NB4 (cell line): ENCODE data around the gene SPR.

Experiments used
- DNase-seq: peaks from one replicate; pipeline ENCODE4 v3.0.0; 2010; ENCODE audit warnings: low read depth
- H3K4me3 ChIP-seq: one replicate; pipeline ENCODE4 v1.5.1; 2011; ENCODE audit warnings: mild to moderate bottlenecking, low read depth, low read length, moderate library complexity
- MYC ChIP-seq: IDR thresholded peaks from 2 replicates; pipeline ENCODE4 v1.6.1; 2011; ENCODE audit warnings: low read depth, low read length
- POLR2A ChIP-seq: IDR thresholded peaks from 2 replicates; pipeline ENCODE4 v1.6.1; 2011; ENCODE audit warnings: mild to moderate bottlenecking; ENCODE audit not compliant: insufficient read length; ENCODE audit errors: extremely low read depth
- TF ChIP-seq, protein P1 (sequence below): IDR thresholded peaks from one replicate; pipeline ENCODE4 v1.5.1; 2012; ENCODE audit warnings: low read depth, low read length
- TF ChIP-seq, protein P2 (sequence below): IDR thresholded peaks from 2 replicates; pipeline ENCODE4 v1.6.1; 2011; ENCODE audit warnings: low read depth, low read length

SPR gene

DNA sequence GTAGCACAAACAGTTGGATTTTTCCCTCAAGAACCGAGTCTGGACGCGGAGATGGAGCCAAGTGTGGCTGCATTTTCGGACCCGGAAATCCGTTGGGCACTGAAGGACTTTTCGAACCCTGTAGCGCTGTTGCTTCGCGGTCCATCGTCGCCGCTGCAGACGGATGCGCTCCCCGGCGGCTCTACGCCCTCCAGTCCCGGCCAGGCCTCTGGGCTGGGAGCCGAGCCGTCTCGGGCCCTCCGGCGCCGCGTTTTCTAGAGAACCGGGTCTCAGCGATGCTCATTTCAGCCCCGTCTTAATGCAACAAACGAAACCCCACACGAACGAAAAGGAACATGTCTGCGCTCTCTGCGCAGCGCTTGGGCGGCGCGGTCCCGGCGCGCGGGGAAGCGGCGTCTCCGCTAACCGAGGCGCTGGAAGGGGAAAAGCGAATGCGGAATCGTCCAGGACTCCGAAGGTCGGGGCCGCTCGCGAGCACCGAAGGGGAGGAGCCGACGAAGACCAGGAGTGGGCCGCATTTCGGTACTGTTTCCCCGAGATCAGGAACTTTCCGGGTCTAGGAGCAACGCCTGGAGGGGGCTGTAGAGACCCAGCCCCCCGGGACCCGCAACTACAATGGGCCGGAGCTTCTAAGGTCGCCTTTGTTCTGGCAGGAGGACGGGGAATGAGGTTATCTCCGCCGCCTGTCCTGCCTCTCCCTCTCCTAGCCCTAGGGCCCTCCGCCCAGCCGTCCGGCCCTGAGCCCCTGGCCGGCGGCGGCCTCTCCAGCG, 33.3 kb downstream of the SPR start:
- TF ChIP-seq POLR2A (no peak), MYC (no peak)
- TF ChIP-seq, protein P1, sequence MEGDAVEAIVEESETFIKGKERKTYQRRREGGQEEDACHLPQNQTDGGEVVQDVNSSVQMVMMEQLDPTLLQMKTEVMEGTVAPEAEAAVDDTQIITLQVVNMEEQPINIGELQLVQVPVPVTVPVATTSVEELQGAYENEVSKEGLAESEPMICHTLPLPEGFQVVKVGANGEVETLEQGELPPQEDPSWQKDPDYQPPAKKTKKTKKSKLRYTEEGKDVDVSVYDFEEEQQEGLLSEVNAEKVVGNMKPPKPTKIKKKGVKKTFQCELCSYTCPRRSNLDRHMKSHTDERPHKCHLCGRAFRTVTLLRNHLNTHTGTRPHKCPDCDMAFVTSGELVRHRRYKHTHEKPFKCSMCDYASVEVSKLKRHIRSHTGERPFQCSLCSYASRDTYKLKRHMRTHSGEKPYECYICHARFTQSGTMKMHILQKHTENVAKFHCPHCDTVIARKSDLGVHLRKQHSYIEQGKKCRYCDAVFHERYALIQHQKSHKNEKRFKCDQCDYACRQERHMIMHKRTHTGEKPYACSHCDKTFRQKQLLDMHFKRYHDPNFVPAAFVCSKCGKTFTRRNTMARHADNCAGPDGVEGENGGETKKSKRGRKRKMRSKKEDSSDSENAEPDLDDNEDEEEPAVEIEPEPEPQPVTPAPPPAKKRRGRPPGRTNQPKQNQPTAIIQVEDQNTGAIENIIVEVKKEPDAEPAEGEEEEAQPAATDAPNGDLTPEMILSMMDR: no peak
- TF ChIP-seq, protein P2, sequence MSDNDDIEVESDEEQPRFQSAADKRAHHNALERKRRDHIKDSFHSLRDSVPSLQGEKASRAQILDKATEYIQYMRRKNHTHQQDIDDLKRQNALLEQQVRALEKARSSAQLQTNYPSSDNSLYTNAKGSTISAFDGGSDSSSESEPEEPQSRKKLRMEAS: no peak
- no peak for DNase-seq
- H3K4me3 ChIP-seq: no peak overlapping the region

DNA sequence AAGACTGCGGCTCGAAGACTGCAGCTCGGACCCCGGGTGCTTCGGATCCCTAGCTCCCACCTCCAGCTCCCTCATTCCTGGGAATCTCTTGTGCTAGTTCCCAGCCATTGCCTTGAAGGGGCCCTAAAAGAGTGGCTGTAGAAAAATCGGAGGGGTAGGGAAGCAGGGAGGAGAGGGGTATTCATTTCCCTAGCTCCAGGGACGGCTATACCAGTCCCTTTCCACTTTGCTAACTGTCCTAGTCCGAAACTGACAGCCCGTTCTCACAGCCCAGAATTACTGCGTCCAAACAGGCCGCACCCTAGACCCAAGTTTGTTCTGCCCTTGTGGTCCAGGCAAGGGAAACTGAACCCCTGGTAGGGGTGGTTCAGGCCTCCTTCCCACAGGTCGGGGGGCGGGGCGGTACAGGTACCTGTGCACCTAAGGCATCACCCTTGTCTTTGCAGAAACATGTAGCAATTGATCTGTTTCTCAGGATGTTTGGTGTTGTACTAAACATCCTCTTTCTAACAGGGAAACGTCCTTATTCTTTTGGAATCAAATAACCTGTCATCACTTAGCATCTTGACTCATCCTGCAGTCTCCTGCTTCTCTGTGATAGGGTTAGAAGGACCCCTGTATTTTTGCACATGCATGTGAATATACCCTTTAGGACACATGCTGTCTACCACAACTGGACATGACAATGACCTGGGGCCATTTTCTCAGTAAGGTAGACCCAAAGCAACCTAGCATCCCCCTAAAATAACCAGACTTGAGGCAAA, 34.1 kb downstream of the SPR start:
- no peak for DNase-seq
- TF ChIP-seq, protein P2: no peak
- TF ChIP-seq POLR2A (no peak), MYC (no peak)
- TF ChIP-seq, protein P1: no peak
- H3K4me3 ChIP-seq: no peak overlapping the region

DNA sequence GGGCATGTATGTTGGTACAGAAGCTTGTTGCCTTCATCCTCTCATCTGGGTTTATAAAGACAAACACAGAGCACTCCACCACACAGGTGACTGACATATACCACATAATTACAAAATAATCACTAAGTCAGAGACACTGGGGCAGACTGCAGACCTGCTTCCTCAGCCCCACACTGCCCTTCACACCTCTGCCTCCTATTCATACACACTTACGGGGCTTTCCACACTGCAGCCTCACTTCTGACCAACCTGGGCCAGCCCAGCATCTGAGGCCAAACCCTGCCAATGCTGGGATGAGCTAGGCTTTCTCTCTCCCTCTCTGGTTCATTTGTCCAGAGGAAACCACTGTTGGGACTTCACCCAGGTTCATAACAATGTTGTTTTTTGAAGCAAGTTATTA, 34.6 kb downstream of the SPR start:
- no peak for DNase-seq
- no peak overlapping the region for H3K4me3 ChIP-seq
- no peak for TF ChIP-seq MYC
- TF ChIP-seq, protein P1: no peak
- TF ChIP-seq POLR2A: no peak
- TF ChIP-seq, protein P2: no peak

DNA sequence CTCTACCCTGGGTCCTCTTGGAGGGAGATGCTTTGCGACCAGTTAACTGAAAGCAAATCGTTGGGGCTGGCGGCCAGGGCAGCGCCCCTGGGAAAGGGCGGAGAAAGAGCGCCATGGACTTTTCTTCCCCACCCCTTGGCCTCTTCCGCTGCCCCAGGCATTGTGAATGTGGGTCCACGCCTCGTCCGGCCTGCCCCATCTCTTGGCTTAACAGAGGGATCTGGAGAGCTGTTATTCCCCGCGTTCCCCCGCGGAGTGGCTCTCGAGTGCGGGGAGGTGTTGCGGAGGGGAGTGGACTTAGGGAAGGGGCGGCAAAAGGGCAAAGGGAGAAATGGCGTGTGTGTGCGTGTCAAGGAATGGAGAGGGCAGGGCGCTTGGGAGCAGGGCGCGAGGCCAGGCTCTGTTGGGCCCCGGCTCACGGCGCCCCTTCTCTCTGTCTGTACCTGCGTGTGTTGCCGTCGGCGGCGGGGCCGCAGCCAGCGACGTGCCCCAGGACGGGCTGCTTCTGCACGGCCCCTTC, 36.7 kb downstream of the SPR start:
- H3K4me3 ChIP-seq: no peak overlapping the region
- TF ChIP-seq, protein P2: no peak
- TF ChIP-seq MYC: no peak
- TF ChIP-seq POLR2A: no peak
- TF ChIP-seq, protein P1: no peak
- no peak for DNase-seq

DNA sequence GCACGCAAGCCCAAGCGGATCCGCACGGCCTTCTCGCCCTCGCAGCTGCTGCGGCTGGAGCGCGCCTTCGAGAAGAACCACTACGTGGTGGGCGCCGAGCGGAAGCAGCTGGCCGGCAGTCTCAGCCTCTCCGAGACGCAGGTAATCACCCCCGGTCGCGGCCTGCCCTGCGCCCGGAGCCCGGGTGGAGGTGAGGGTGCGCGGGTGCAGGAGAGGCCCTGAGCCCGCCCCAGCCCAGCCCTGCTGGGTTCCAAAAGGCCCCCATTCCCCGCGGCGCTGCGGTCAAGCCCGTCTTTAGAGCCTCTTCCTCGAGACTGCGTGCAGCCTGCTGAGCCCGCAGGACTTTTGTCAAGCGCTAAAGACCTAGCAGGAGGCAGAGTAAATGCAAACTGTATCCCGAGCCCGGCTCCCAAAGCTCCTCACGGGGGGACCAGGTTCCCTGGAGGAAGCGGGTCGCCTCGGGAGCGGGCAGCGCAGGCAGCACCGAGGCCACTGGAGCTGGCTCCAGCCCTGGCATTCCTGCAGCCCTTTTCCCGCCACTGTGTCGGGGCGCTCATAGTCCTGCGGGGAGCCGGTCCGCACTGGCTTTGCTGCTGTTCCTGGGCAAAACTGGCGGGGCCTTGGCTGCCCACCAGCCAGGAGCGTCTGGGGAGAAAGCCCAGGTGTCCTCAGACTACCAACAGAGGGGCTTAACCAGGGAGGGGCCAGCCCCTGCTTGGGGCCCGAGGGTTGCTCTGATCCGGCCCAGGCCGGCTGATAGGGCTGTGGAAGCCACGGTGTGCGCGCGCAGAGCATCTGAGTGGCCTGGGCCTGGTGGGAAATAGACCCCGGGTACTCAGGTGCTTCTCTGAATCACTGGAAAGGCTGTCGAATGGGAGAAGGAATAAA, 37.4 kb downstream of the SPR start:
- DNase-seq: peak; percentile 26
- TF ChIP-seq POLR2A (no peak), MYC (no peak)
- TF ChIP-seq, protein P2: no peak
- TF ChIP-seq, protein P1: no peak
- H3K4me3 ChIP-seq: no peak overlapping the region
